GM23248 (cell line): ENCODE results near the gene ABHD17A. TPM values are rescaled to one million over a fixed set of nuclear protein-coding genes. Genes with fewer than 3 reads are reported as not detected.

ENCODE experiments used
- DNase-seq: peaks from one replicate; pipeline ENCODE4 v3.0.0-alpha.2; 2015
- H2AFZ ChIP-seq: fragments of 200-600 bp; sonication (generic); 2 replicates; pipeline ENCODE4 v1.6.1; 2016; ENCODE audit warnings: antibody characterized with exemption
- H3F3A ChIP-seq: fragments of 200-600 bp; sonication (generic); 2 replicates; pipeline ENCODE4 v1.6.1; 2016; ENCODE audit warnings: mild to moderate bottlenecking, antibody characterized with exemption, mixed run types; ENCODE audit not compliant: insufficient read depth
- H3K27ac ChIP-seq: fragments of 200-600 bp; sonication (generic); 2 replicates; pipeline ENCODE4 v1.5.1; 2016; ENCODE audit warnings: mild to moderate bottlenecking
- H3K27me3 ChIP-seq: fragments of 200-600 bp; sonication (generic); replicated peaks from 2 replicates; pipeline ENCODE4 v1.6.1; 2016; ENCODE audit warnings: mild to moderate bottlenecking; ENCODE audit not compliant: insufficient read depth
- H3K36me3 ChIP-seq: fragments of 200-600 bp; sonication (generic); 2 replicates; pipeline ENCODE4 v1.6.1; 2016; ENCODE audit warnings: low read depth, mild to moderate bottlenecking
- H3K4me1 ChIP-seq: fragments of 200-600 bp; sonication (generic); 2 replicates; pipeline ENCODE4 v1.6.1; 2016; ENCODE audit warnings: mild to moderate bottlenecking; ENCODE audit not compliant: insufficient read depth
- H3K4me2 ChIP-seq: fragments of 200-600 bp; sonication (generic); one replicate; pipeline ENCODE4 v1.6.1; 2016; ENCODE audit warnings: mild to moderate bottlenecking; ENCODE audit not compliant: unreplicated experiment
- H3K4me3 ChIP-seq: fragments of 200-600 bp; sonication (generic); 2 replicates; pipeline ENCODE4 v1.5.1; 2016; ENCODE audit warnings: mild to moderate bottlenecking
- H3K79me2 ChIP-seq: fragments of 200-600 bp; sonication (generic); 2 replicates; pipeline ENCODE4 v1.6.1; 2016; ENCODE audit warnings: mild to moderate bottlenecking; ENCODE audit not compliant: insufficient read depth
- H3K9ac ChIP-seq: fragments of 200-600 bp; sonication (generic); 2 replicates; pipeline ENCODE4 v1.6.1; 2016; ENCODE audit warnings: mild to moderate bottlenecking
- H3K9me2 ChIP-seq: fragments of 200-600 bp; sonication (generic); 2 replicates; pipeline ENCODE4 v1.6.1; 2016; ENCODE audit warnings: mixed run types, mild to moderate bottlenecking, moderate library complexity; ENCODE audit not compliant: insufficient read depth
- H3K9me3 ChIP-seq: fragments of 200-600 bp; sonication (generic); one replicate; pipeline ENCODE4 v1.6.1; 2017; ENCODE audit warnings: low read depth
- H4K20me1 ChIP-seq: fragments of 200-600 bp; sonication (generic); 2 replicates; pipeline ENCODE4 v1.6.0; 2016; ENCODE audit not compliant: insufficient read depth
- EZH2 ChIP-seq: fragments of 200-600 bp; sonication (generic); IDR thresholded peaks from 2 replicates; pipeline ENCODE4 v1.6.1; 2018; ENCODE audit warnings: antibody characterized with exemption, mild to moderate bottlenecking; ENCODE audit not compliant: insufficient read depth, poor library complexity, severe bottlenecking
- EZH2phosphoT487 ChIP-seq: fragments of 200-600 bp; sonication (generic); IDR thresholded peaks from 2 replicates; pipeline ENCODE4 v1.6.1; 2018; ENCODE audit warnings: antibody characterized with exemption, moderate library complexity, mild to moderate bottlenecking, low read depth; ENCODE audit not compliant: insufficient read depth
- WGBS, 2 experiments: methylation state at CpG; one replicate each; pipeline ENCODE4 v1.1.6; 2015 to 2017; ENCODE audit warnings: low lambda C conversion rate in 2 of 2, low coverage in 1 of 2; ENCODE audit errors: missing lambda C conversion rate in 2 of 2; 5-methylcytosine and 5-hydroxymethylcytosine counted together
- in situ Hi-C: fragments of 300-500 bp; cut with MboI; formaldehyde crosslinking; loops from 2 replicates; pipeline ENCODE4 v1.15.0; 2020
- polyA plus RNA-seq: library from polyadenylated mRNA; unstranded; fragments of >200 nt; fragmentation: Nextera tagmentation; extraction: Ambion mirVana; gene quantifications from 2 replicates; pipeline ENCODE4 v1.2.1, GENCODE V29; 2016
- total RNA-seq: library from RNA; depleted of rRNA; stranded (reverse); fragments of >200 nt; shearing (Covaris generic); gene quantifications from 2 replicates; pipeline ENCODE4 v1.2.3, GENCODE V29; 2014

ABHD17A gene
- total and polyA plus RNA-seq, 2 experiments from 2014 or later: 37.6 to 157 TPM

- no peaks in the 10 kb centered on the region for H3K36me3 ChIP-seq
- WGBS, 2 experiments: 11 to 16% methylated on average over 13 of the region's 13 CpGs
- in situ Hi-C loops: no loop called here
- H3K9me3 ChIP-seq: no peaks in the 10 kb centered on the region
- peaks cover 39% of the 10 kb centered on the region for H3K4me1 ChIP-seq
- H3K4me3 ChIP-seq: peak overlapping the region; percentile 66
- H3K4me2 ChIP-seq: peak overlapping the region; percentile 74
- peak overlapping the region; percentile 87 for H3K9ac ChIP-seq
- H4K20me1 ChIP-seq: no peaks in the 10 kb centered on the region
- H3K27ac ChIP-seq: peak overlapping the region; percentile 93
- TF ChIP-seq EZH2 (no peak), EZH2phosphoT487 (no peak)
- peaks cover 9% of the 10 kb centered on the region; the same call in 1 of the 2 replicates for H3F3A ChIP-seq
- H3K79me2 ChIP-seq: peaks cover 90% of the 10 kb centered on the region
- no peak overlapping the region for H2AFZ ChIP-seq
- H3K27me3 ChIP-seq: no peaks in the 10 kb centered on the region
- no peaks in the 10 kb centered on the region for H3K9me2 ChIP-seq
- peak; percentile 81 for DNase-seq
These were observed 29.5 kb downstream of the ABHD17A start for GRCh38 chr19:1855828-1856255.

- no peaks in the 10 kb centered on the region for H4K20me1 ChIP-seq
- WGBS, 2 experiments: 1 to 3% methylated on average over 21 to 28 of the region's 33 CpGs
- TF ChIP-seq EZH2: no peak
- TF ChIP-seq EZH2phosphoT487: no peak
- peak overlapping the region; percentile 87 for H3K9ac ChIP-seq
- peaks cover 84% of the 10 kb centered on the region for H3K79me2 ChIP-seq
- H3K36me3 ChIP-seq: no peaks in the 10 kb centered on the region
- H3F3A ChIP-seq: peaks cover 9% of the 10 kb centered on the region; the same call in 1 of the 2 replicates
- H3K4me1 ChIP-seq: peaks cover 39% of the 10 kb centered on the region
- H3K27ac ChIP-seq: peak overlapping the region; percentile 93
- H3K9me2 ChIP-seq: no peaks in the 10 kb centered on the region
- no peak overlapping the region for H2AFZ ChIP-seq
- H3K9me3 ChIP-seq: no peaks in the 10 kb centered on the region
- in situ Hi-C loops: no loop called here
- no peaks in the 10 kb centered on the region for H3K27me3 ChIP-seq
- peak overlapping the region; percentile 74 for H3K4me2 ChIP-seq
- peak overlapping the region; percentile 66 for H3K4me3 ChIP-seq
- peak; percentile 97 for DNase-seq
These were observed 30.1 kb downstream of the ABHD17A start for GRCh38 chr19:1855040-1855827.

- Histone ChIP-seq H3F3A (peaks cover 15% of the 10 kb centered on the region; the same call in 1 of the 2 replicates), H3K36me3 (no peaks in the 10 kb centered on the region), H3K9me3 (no peaks in the 10 kb centered on the region), H4K20me1 (no peaks in the 10 kb centered on the region), H3K4me2 (peak overlapping the region; percentile 74), H3K9ac (peak overlapping the region; percentile 66), H3K79me2 (peaks cover 77% of the 10 kb centered on the region), H3K27me3 (no peaks in the 10 kb centered on the region), H3K27ac (peak overlapping the region; percentile 62), H3K4me1 (peaks cover 36% of the 10 kb centered on the region), H3K9me2 (no peaks in the 10 kb centered on the region), H2AFZ (no peak overlapping the region), H3K4me3 (peak overlapping the region; percentile 54)
- DNase-seq: peak; percentile 57
- in situ Hi-C loops: no loop called here
- WGBS, 2 experiments: 13 to 14% methylated on average over 25 to 32 of the region's 37 CpGs
- TF ChIP-seq EZH2 (no peak), EZH2phosphoT487 (no peak)
These were observed 30.7 kb downstream of the ABHD17A start for GRCh38 chr19:1854542-1855039.

GRCh38 chr19:1854039-1854541 lies 31.2 kb downstream of the ABHD17A start:
- 18 to 27% methylated on average over 3 to 16 of the region's 16 CpGs for WGBS, 2 experiments
- Histone ChIP-seq H3K4me2 (peak overlapping the region; percentile 74), H3K27me3 (no peaks in the 10 kb centered on the region), H3K27ac (peak overlapping the region; percentile 62), H3K36me3 (no peaks in the 10 kb centered on the region), H3K4me1 (peaks cover 31% of the 10 kb centered on the region), H3K4me3 (peak overlapping the region; percentile 54), H2AFZ (no peak overlapping the region), H3K9me3 (no peaks in the 10 kb centered on the region), H3K9me2 (no peaks in the 10 kb centered on the region), H3F3A (peaks cover 20% of the 10 kb centered on the region; the same call in 1 of the 2 replicates), H3K9ac (peak overlapping the region; percentile 66), H4K20me1 (no peaks in the 10 kb centered on the region), H3K79me2 (peaks cover 77% of the 10 kb centered on the region)
- in situ Hi-C loops: no loop called here
- TF ChIP-seq EZH2 (no peak), EZH2phosphoT487 (no peak)
- DNase-seq: no peak
